Panc1 (cell line): ENCODE data around the gene LDHD. TPM values are rescaled to one million over a fixed set of nuclear protein-coding genes. Genes with fewer than 3 reads are reported as not detected.

Experiments
- ATAC-seq: fragments of 200-7000 bp; cut with Tn5 transposase; 2 replicates; pipeline ENCODE4 v1.9.1; 2020; ENCODE audit warnings: mild to moderate bottlenecking, moderate library complexity
- BruUV-seq: library from RNA; stranded (reverse); fragments of 400-500 nt; replicated peaks from 2 replicates; lab custom pipeline; 2021; lab: Mats Ljungman, UMichigan
- CTCF ChIA-PET: fragments of 300-600 bp; sonication (Branson Sonifier 250); formaldehyde crosslinking; loops from one replicate; lab custom pipeline; 2022; ENCODE audit warnings: antibody characterized with exemption; lab: Charles Lee
- POLR2A ChIA-PET: fragments of 300-600 bp; sonication (Branson Sonifier 250); formaldehyde crosslinking; loops from one replicate; lab custom pipeline; 2022; ENCODE audit warnings: antibody characterized with exemption; lab: Charles Lee
- DNase-seq: peaks from one replicate; pipeline ENCODE4 v3.0.0-alpha.2; 2010; ENCODE audit warnings: low read depth, low spot score
- H3K27ac ChIP-seq: 2 replicates; pipeline ENCODE4 v1.5.1; 2011; ENCODE audit warnings: mild to moderate bottlenecking, low read length, inconsistent platforms
- H3K27me3 ChIP-seq: fragments of 200-500 bp; sonication (Bioruptor generic); 2 replicates; pipeline ENCODE4 v1.6.0; 2014; ENCODE audit warnings: low read length, inconsistent platforms; ENCODE audit not compliant: control insufficient read depth, insufficient read depth
- H3K36me3 ChIP-seq: fragments of 200-500 bp; sonication (Bioruptor generic); 2 replicates; pipeline ENCODE4 v1.5.1; 2014; ENCODE audit warnings: inconsistent platforms, mild to moderate bottlenecking, low read length, moderate library complexity; ENCODE audit not compliant: control insufficient read depth, insufficient read depth
- H3K4me1 ChIP-seq: 2 replicates; pipeline ENCODE4 v1.5.1; 2011; ENCODE audit warnings: inconsistent platforms, mild to moderate bottlenecking, low read length, moderate library complexity; ENCODE audit not compliant: control insufficient read depth, insufficient read depth
- H3K4me3 ChIP-seq, 2 experiments: 2 replicates each; pipeline ENCODE4 v1.5.1; 2011 to 2012; ENCODE audit warnings: low read depth in 2 of 2, low read length in 2 of 2, mild to moderate bottlenecking in 2 of 2, inconsistent platforms in 1 of 2, moderate library complexity in 1 of 2
- H3K9me3 ChIP-seq: fragments of 200-500 bp; sonication (Bioruptor generic); 2 replicates; pipeline ENCODE4 v1.5.1; 2014; ENCODE audit warnings: low read depth, mild to moderate bottlenecking, inconsistent platforms, low read length, moderate library complexity; ENCODE audit not compliant: control insufficient read depth, insufficient read depth
- POLR2AphosphoS5 ChIP-seq: IDR thresholded peaks from 2 replicates; pipeline ENCODE4 v1.6.1; 2012; ENCODE audit warnings: mild to moderate bottlenecking, low read depth, low read length, moderate library complexity
- SIN3A ChIP-seq: IDR thresholded peaks from 2 replicates; pipeline ENCODE4 v1.6.1; 2012; ENCODE audit warnings: low read depth, mild to moderate bottlenecking, low read length, moderate library complexity, borderline replicate concordance; ENCODE audit not compliant: insufficient read depth
- TCF7L2 ChIP-seq: IDR thresholded peaks from 2 replicates; pipeline ENCODE4 v1.6.1; 2011; ENCODE audit warnings: mild to moderate bottlenecking, low read depth, low read length, inconsistent platforms
- in situ Hi-C: cut with HindIII; loops from 2 replicates; pipeline ENCODE4 v1.10.0; 2016; ENCODE audit warnings: low sequenced_read_pairs, low pct_unique_long_range_greater_than_20kb
- intact Hi-C: fragments of 100-400 bp; cut with micrococcal nuclease; formaldehyde crosslinking; loops from one replicate; pipeline ENCODE4 v1.10.0; 2022; ENCODE audit not compliant: unreplicated experiment
- total RNA-seq: library from RNA; stranded (reverse); gene quantifications from one replicate; pipeline ENCODE4 v1.2.1, GENCODE V29; 2021; ENCODE audit not compliant: unreplicated experiment
- TF ChIP-seq, protein P1 (sequence below): fragments of 450-650 bp; IDR thresholded peaks from 2 replicates; pipeline ENCODE4 v1.5.1; 2017; ENCODE audit warnings: mild to moderate bottlenecking
- TF ChIP-seq, protein P2 (sequence below), 2 experiments: IDR thresholded peaks; 2 replicates each; pipeline ENCODE4 v1.6.1; 2011 to 2012; ENCODE audit warnings: low read depth in 2 of 2, control low read depth in 1 of 2, low read length in 1 of 2, mild to moderate bottlenecking in 1 of 2, moderate library complexity in 1 of 2; ENCODE audit not compliant: insufficient read depth in 1 of 2

The LDHD gene
- total RNA-seq, 1 experiment from 2014 or later = 3.1 TPM

DNA sequence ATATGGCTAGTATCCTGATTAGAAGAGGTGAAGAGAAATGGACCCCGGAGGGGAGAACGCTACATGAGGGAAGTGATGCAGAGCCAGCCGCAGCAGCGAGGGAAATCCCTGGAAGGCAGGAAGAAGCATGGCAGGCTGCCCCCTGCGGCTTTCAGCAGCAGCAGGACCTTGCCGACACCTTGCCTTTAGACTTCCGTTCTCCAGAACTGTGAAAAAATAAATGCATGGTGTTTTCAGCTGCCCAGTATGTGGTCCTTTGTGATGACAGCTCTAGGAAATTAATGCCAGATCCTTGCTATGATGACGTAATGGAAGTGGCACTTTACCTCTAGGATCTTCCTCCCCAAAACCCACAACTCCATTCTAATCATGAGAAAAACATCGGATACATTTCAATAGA lies 22.1 kb upstream of the LDHD start:
- in situ Hi-C loops = no loop called here

GRCh38 chr16:75138233-75138632 lies 21.7 kb upstream of the LDHD start:
- in situ Hi-C loops = no loop called here

More for the DNA sequence above, 22.1 kb upstream of the LDHD start:
- no peak overlapping the region for H3K4me3 ChIP-seq
- CTCF ChIA-PET = no interaction called here
- BruUV-seq = no TSS peak
- TF ChIP-seq TCF7L2 (no peak), SIN3A (no peak), POLR2AphosphoS5 (no peak)
- TF ChIP-seq, protein P1, sequence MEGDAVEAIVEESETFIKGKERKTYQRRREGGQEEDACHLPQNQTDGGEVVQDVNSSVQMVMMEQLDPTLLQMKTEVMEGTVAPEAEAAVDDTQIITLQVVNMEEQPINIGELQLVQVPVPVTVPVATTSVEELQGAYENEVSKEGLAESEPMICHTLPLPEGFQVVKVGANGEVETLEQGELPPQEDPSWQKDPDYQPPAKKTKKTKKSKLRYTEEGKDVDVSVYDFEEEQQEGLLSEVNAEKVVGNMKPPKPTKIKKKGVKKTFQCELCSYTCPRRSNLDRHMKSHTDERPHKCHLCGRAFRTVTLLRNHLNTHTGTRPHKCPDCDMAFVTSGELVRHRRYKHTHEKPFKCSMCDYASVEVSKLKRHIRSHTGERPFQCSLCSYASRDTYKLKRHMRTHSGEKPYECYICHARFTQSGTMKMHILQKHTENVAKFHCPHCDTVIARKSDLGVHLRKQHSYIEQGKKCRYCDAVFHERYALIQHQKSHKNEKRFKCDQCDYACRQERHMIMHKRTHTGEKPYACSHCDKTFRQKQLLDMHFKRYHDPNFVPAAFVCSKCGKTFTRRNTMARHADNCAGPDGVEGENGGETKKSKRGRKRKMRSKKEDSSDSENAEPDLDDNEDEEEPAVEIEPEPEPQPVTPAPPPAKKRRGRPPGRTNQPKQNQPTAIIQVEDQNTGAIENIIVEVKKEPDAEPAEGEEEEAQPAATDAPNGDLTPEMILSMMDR = no peak
- TF ChIP-seq, protein P2, sequence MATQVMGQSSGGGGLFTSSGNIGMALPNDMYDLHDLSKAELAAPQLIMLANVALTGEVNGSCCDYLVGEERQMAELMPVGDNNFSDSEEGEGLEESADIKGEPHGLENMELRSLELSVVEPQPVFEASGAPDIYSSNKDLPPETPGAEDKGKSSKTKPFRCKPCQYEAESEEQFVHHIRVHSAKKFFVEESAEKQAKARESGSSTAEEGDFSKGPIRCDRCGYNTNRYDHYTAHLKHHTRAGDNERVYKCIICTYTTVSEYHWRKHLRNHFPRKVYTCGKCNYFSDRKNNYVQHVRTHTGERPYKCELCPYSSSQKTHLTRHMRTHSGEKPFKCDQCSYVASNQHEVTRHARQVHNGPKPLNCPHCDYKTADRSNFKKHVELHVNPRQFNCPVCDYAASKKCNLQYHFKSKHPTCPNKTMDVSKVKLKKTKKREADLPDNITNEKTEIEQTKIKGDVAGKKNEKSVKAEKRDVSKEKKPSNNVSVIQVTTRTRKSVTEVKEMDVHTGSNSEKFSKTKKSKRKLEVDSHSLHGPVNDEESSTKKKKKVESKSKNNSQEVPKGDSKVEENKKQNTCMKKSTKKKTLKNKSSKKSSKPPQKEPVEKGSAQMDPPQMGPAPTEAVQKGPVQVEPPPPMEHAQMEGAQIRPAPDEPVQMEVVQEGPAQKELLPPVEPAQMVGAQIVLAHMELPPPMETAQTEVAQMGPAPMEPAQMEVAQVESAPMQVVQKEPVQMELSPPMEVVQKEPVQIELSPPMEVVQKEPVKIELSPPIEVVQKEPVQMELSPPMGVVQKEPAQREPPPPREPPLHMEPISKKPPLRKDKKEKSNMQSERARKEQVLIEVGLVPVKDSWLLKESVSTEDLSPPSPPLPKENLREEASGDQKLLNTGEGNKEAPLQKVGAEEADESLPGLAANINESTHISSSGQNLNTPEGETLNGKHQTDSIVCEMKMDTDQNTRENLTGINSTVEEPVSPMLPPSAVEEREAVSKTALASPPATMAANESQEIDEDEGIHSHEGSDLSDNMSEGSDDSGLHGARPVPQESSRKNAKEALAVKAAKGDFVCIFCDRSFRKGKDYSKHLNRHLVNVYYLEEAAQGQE (IDR thresholded peaks at IDR 0.05; ENCODE audit: insufficient read depth in 1 of 2, low read depth in 2 of 2, low read length in 1 of 2) = no peak
- no peak overlapping the region for H3K27ac ChIP-seq
- POLR2A ChIA-PET = no interaction called here
- ATAC-seq = no peak
- DNase-seq = no peak
- intact Hi-C loops = no loop called here
- H3K36me3 ChIP-seq = no peaks in the 10 kb centered on the region
- H3K27me3 ChIP-seq = no peaks in the 10 kb centered on the region
- H3K4me1 ChIP-seq = no peaks in the 10 kb centered on the region
- H3K9me3 ChIP-seq = no peaks in the 10 kb centered on the region

More at GRCh38 chr16:75138233-75138632, 21.7 kb upstream of the LDHD start:
- POLR2A ChIA-PET = no interaction called here
- no peaks in the 10 kb centered on the region for H3K4me1 ChIP-seq
- TF ChIP-seq TCF7L2 (no peak), POLR2AphosphoS5 (no peak), SIN3A (no peak)
- TF ChIP-seq, protein P1 = no peak
- TF ChIP-seq, protein P2 (IDR thresholded peaks at IDR 0.05; ENCODE audit: insufficient read depth in 1 of 2, low read depth in 2 of 2, low read length in 1 of 2) = no peak
- H3K27ac ChIP-seq = no peak overlapping the region
- ATAC-seq (no peak), DNase-seq (no peak)
- H3K36me3 ChIP-seq = no peaks in the 10 kb centered on the region
- CTCF ChIA-PET = no interaction called here
- no TSS peak for BruUV-seq
- no peaks in the 10 kb centered on the region for H3K27me3 ChIP-seq
- no peaks in the 10 kb centered on the region for H3K9me3 ChIP-seq
- no peak overlapping the region for H3K4me3 ChIP-seq
- intact Hi-C loops = no loop called here
